ENCODE data around the gene ERVV-1.

ERVV-1 gene

DNA sequence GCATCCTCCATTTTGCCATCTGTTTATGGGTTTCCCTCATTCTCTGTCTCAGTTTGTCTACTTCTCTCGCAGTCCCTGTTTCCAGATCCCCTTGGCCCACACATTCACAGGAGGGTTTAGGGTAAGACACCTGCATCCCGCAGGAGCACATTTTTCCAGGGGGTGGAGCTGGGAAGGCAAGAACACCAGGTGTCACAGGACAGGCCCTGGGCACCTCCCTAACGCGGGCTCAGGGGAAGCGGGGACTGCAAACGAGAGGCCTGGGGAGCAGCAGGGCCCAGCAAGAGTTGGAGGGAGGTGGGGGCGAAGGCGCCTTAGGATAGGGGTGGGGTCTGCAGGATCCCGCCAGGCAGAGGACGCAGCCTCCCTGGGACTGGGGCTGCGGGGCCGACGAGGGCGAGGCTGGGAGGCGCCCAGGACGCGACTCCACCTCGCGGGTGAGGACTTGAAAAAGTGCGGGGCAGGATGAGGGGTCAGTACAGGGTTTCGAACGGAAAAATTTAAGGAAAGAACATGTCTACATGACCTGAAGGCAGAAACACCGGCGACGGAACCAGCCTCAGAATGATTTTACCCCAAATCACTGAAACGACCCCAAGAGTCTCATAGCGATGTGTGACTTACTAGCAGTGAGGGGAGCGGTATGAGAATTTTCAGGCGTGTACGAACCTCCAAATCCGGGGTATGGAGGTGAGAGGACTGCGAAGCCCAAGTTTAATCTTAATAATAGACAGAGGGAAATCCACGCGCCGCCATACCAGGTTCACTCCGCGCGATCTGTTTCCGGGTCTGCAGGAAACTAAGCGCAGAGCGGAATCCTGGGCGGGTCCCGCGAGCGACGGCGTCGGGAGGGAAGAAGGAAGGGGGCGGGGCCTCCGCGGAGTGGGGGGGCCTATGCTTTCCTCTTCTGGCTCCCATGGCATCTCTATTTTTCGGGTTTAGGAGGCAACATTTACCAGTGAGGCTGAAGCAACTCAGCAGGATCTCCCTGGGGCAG, 23.7 kb downstream of the ERVV-1 start:
- Histone ChIP-seq H3K27me3 (ENCODE audit: insufficient read depth, poor library complexity, severe bottlenecking) (no peaks in the 10 kb centered on the region), H3K27ac (replicated peaks) (no peak overlapping the region), H3K4me3 (replicated peaks; ENCODE audit: insufficient read depth, low read length) (no peak overlapping the region)
- DNase-seq (ENCODE audit: low read depth in 1 of 2, low spot score in 1 of 2): no peak
- TF ChIP-seq, protein P1, sequence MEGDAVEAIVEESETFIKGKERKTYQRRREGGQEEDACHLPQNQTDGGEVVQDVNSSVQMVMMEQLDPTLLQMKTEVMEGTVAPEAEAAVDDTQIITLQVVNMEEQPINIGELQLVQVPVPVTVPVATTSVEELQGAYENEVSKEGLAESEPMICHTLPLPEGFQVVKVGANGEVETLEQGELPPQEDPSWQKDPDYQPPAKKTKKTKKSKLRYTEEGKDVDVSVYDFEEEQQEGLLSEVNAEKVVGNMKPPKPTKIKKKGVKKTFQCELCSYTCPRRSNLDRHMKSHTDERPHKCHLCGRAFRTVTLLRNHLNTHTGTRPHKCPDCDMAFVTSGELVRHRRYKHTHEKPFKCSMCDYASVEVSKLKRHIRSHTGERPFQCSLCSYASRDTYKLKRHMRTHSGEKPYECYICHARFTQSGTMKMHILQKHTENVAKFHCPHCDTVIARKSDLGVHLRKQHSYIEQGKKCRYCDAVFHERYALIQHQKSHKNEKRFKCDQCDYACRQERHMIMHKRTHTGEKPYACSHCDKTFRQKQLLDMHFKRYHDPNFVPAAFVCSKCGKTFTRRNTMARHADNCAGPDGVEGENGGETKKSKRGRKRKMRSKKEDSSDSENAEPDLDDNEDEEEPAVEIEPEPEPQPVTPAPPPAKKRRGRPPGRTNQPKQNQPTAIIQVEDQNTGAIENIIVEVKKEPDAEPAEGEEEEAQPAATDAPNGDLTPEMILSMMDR (IDR thresholded peaks at IDR 0.05; ENCODE audit: insufficient read depth, low read length): no peak
- TF ChIP-seq, protein P2, sequence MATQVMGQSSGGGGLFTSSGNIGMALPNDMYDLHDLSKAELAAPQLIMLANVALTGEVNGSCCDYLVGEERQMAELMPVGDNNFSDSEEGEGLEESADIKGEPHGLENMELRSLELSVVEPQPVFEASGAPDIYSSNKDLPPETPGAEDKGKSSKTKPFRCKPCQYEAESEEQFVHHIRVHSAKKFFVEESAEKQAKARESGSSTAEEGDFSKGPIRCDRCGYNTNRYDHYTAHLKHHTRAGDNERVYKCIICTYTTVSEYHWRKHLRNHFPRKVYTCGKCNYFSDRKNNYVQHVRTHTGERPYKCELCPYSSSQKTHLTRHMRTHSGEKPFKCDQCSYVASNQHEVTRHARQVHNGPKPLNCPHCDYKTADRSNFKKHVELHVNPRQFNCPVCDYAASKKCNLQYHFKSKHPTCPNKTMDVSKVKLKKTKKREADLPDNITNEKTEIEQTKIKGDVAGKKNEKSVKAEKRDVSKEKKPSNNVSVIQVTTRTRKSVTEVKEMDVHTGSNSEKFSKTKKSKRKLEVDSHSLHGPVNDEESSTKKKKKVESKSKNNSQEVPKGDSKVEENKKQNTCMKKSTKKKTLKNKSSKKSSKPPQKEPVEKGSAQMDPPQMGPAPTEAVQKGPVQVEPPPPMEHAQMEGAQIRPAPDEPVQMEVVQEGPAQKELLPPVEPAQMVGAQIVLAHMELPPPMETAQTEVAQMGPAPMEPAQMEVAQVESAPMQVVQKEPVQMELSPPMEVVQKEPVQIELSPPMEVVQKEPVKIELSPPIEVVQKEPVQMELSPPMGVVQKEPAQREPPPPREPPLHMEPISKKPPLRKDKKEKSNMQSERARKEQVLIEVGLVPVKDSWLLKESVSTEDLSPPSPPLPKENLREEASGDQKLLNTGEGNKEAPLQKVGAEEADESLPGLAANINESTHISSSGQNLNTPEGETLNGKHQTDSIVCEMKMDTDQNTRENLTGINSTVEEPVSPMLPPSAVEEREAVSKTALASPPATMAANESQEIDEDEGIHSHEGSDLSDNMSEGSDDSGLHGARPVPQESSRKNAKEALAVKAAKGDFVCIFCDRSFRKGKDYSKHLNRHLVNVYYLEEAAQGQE (IDR thresholded peaks at IDR 0.05; ENCODE audit: insufficient replicate concordance, low read depth): no peak
- TF ChIP-seq GABPA (IDR thresholded peaks at IDR 0.05; ENCODE audit: low read depth) (no peak), SPI1 (IDR thresholded peaks at IDR 0.05; ENCODE audit: borderline replicate concordance, low read depth) (no peak), POLR2AphosphoS5 (IDR thresholded peaks at IDR 0.05; ENCODE audit: low read depth) (no peak)

DNA sequence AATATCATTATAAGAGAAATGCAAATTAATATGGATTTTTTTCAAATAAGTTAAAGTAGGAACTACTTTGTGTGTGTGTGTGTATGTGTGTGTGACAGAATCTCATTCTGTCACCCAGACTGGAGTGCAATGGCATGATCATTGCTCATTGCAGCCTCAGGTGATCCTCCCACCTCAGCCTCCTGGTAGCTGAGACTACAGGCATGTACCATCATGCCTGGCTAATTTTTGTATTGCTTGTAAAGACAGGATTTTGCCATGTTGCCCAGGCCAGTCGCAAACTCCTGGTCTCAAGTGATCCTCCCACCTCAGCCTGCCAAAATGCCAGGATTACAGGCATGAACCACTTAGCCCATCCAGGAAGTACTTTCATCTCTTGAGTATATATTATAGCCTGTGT, 27.6 kb downstream of the ERVV-1 start:
- DNase-seq (ENCODE audit: low read depth in 1 of 2, low spot score in 1 of 2): no peak
- no peaks in the 10 kb centered on the region for H3K27me3 ChIP-seq (ENCODE audit: insufficient read depth, poor library complexity, severe bottlenecking)
- H3K4me3 ChIP-seq (replicated peaks; ENCODE audit: insufficient read depth, low read length): no peak overlapping the region
- TF ChIP-seq, protein P2 (IDR thresholded peaks at IDR 0.05; ENCODE audit: insufficient replicate concordance, low read depth): no peak
- TF ChIP-seq GABPA (IDR thresholded peaks at IDR 0.05; ENCODE audit: low read depth): no peak
- TF ChIP-seq SPI1 (IDR thresholded peaks at IDR 0.05; ENCODE audit: borderline replicate concordance, low read depth): no peak
- TF ChIP-seq, protein P1 (IDR thresholded peaks at IDR 0.05; ENCODE audit: insufficient read depth, low read length): no peak
- no peak for TF ChIP-seq POLR2AphosphoS5 (IDR thresholded peaks at IDR 0.05; ENCODE audit: low read depth)
- H3K27ac ChIP-seq (replicated peaks): no peak overlapping the region

DNA sequence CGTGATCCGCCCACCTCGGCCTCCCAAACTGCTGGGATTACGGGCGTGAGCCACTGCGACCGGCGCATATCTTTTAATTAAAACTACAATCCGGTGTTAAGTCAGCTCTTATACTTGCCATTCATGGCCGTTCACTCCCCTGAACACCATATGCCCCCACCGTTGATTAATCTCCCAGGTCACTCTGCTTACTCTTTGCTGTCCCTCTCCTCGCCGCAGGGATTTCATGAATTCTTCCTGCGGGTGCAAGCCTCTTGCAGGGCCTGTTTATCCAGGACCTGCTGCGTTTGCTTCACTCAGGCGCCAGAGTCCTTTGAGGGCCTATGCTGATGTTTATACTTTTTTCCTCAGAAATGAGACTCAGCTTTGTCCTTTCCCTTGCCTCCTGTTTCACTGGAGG, 31.8 kb downstream of the ERVV-1 start:
- Histone ChIP-seq H3K27ac (replicated peaks) (no peak overlapping the region), H3K27me3 (ENCODE audit: insufficient read depth, poor library complexity, severe bottlenecking) (no peaks in the 10 kb centered on the region), H3K4me3 (replicated peaks; ENCODE audit: insufficient read depth, low read length) (no peak overlapping the region)
- TF ChIP-seq, protein P2 (IDR thresholded peaks at IDR 0.05; ENCODE audit: insufficient replicate concordance, low read depth): no peak
- TF ChIP-seq GABPA (IDR thresholded peaks at IDR 0.05; ENCODE audit: low read depth): no peak
- TF ChIP-seq, protein P1 (IDR thresholded peaks at IDR 0.05; ENCODE audit: insufficient read depth, low read length): no peak
- no peak for TF ChIP-seq SPI1 (IDR thresholded peaks at IDR 0.05; ENCODE audit: borderline replicate concordance, low read depth)
- no peak for TF ChIP-seq POLR2AphosphoS5 (IDR thresholded peaks at IDR 0.05; ENCODE audit: low read depth)
- no peak for DNase-seq (ENCODE audit: low read depth in 1 of 2, low spot score in 1 of 2)
